NK-92 treated with Interleukin-12 subunit alpha and Interleukin-12 subunit beta, amount 100 ng/mL, for 24 hours (cell line): ENCODE measurements around the gene RRM2.

Experiments
- DNase-seq: peaks from one replicate; lab custom pipeline; 2025; lab: John Stamatoyannopoulos, UW

RRM2 gene

DNA sequence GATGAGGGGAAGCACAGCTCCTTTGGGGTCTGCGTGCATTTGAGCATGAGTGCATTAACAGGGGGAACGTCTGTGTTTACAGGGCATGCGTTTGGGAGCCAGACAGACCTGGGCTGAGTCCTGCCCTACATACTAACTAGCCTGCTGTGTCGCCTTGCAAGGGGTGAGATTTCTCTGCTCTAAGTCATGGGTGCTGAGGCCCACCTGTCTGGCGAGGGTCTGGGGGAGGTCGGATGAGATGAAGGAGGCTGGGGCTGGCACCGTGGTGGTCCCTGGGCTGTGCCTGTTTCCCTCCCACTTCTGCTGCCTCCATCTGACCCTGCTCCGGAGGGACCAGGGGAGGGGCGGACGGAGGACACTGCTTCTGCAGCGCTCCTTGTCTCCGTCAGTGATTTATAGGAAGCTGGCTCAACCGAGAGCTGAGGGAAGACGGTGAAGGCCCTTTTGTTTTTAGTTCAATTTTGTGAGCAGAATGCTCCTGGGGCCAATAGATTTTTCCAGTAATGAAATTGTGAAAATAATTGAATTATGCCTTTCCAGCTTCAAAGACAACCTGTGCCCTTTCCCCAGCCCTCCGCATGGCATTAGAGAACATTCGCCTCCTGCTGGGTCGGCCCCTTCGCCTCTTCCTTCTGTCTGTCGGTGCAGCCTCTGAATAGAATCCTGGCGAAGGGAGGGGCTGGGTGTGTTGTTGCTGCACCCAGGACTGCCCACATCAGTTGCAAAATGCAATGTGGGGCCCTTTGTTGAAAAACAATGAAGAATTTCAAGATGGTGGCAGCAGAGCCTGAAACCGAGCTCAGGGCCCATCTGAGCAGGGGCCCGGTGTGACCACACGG, 49.7 kb downstream of the RRM2 start:
- no peak for DNase-seq

GRCh38 chr2:10173258-10174005, 50.9 kb downstream of the RRM2 start:
- no peak for DNase-seq

GRCh38 chr2:10174173-10174572, 51.6 kb downstream of the RRM2 start:
- DNase-seq, result no peak

- DNase-seq, result no peak
Measured at GRCh38 chr2:10175441-10175840, 52.9 kb downstream of the RRM2 start.

GRCh38 chr2:10178751-10179150, 56.2 kb downstream of the RRM2 start:
- no peak for DNase-seq

- DNase-seq, result no peak
Measured at GRCh38 chr2:10179422-10179821, 56.9 kb downstream of the RRM2 start.

- no peak for DNase-seq
Measured at GRCh38 chr2:10180229-10180628, 57.7 kb downstream of the RRM2 start.
